Epithelial cell of esophagus (primary cell): ENCODE results near the gene HES6.

Source experiments
- DNase-seq: peaks from one replicate; pipeline ENCODE4 v3.0.0; 2010; ENCODE audit warnings: low read depth
- H3K4me3 ChIP-seq: 2 replicates; pipeline ENCODE4 v1.5.1; 2011; ENCODE audit warnings: mild to moderate bottlenecking, low read length, control low read depth
- TF ChIP-seq, protein P1 (sequence below): IDR thresholded peaks from 2 replicates; pipeline ENCODE4 v1.5.1; 2011; ENCODE audit warnings: low read depth, mild to moderate bottlenecking, low read length, control low read depth, inconsistent platforms; ENCODE audit not compliant: insufficient read depth; ENCODE audit errors: missing control alignments

The HES6 gene

DNA sequence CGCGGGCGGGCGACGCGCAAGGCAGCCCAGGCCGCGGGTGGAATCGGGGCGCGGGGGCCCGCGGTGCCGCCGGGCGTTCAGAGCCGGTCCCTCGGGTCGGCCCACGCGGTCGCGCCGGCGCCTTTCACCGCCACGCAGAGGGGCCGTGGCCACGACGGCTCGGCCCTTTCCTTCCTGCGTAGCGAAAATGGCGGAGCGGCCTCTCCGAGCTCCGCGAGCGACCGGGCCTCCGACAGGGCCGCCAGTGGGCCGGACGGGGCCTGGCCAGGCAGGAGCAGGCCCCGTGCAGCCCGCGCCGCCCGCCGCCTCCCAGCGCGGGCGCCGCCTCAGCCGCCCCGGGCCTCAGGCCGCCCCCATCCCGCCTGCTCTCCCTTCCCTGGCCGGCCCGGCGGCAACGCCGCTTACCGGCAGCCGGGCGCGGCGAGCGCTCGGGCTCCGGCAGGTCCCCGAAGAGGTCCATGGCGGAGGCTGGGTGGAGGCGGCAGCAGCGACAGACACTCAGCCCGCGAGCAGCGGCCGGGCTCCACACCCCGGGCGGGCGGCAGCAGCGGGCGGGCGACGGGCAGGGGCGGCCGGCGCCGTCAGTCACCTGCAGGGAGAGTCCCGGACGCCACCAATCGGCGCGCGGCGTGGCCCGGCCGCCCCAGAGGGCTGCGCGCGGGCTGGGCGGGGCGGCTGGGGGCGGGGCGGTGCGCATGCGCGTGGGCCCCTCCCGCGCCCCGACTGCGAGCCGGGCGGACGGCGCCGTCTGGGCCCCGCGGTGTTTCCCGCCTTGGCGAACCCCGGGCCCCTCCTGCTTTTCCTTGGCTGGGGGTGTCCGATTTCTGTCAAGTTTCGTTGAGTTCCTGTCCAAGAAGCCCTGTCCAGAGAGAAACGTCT lies 36.5 kb downstream of the HES6 start, which contains the start of gene ILKAP:
ILKAP (minus strand) TSS at position 602 of the 879 bp plus-strand sequence; CDS start at position 460, 142 bp downstream.
- TF ChIP-seq, protein P1, sequence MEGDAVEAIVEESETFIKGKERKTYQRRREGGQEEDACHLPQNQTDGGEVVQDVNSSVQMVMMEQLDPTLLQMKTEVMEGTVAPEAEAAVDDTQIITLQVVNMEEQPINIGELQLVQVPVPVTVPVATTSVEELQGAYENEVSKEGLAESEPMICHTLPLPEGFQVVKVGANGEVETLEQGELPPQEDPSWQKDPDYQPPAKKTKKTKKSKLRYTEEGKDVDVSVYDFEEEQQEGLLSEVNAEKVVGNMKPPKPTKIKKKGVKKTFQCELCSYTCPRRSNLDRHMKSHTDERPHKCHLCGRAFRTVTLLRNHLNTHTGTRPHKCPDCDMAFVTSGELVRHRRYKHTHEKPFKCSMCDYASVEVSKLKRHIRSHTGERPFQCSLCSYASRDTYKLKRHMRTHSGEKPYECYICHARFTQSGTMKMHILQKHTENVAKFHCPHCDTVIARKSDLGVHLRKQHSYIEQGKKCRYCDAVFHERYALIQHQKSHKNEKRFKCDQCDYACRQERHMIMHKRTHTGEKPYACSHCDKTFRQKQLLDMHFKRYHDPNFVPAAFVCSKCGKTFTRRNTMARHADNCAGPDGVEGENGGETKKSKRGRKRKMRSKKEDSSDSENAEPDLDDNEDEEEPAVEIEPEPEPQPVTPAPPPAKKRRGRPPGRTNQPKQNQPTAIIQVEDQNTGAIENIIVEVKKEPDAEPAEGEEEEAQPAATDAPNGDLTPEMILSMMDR: no peak
- peak within 1 kb of the TSS; percentile 86 for H3K4me3 ChIP-seq
- DNase-seq: peak; percentile 89

- peak; percentile 22 for DNase-seq
- peak overlapping the region; percentile 86 for H3K4me3 ChIP-seq
- TF ChIP-seq, protein P1: no peak
These were observed 37.3 kb downstream of the HES6 start for GRCh38 chr2:238202326-238203093.

DNA sequence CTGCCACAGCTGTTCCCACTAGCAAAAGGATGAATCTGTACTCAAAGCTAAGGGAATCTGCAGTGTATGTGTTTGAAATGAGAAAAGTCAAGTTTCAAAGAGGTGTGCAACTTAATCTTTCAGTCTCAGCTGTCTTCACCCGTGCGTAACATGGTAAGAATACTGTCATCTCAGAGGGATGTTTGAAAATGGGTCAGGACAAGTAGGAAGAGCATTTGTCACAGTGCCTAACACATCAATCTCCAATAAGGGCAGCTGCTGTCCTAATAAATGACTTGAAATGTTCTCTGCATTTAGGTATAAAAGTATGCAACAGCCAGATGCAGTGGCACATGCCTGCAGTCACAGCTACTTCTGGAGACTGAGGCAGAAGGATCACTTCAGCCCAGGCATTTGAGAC lies 49.4 kb downstream of the HES6 start:
- no peak overlapping the region for H3K4me3 ChIP-seq
- DNase-seq: no peak
- TF ChIP-seq, protein P1: no peak
